GM13976 (cell line): ENCODE data around the gene TNFRSF18.

Experiments
- DNase-seq: peaks from one replicate; pipeline ENCODE4 v3.0.0; 2012; ENCODE audit warnings: low spot score
- CTCF ChIP-seq: IDR thresholded peaks from 2 replicates; pipeline ENCODE4 v1.5.1; 2012; ENCODE audit warnings: borderline replicate concordance, mild to moderate bottlenecking; ENCODE audit not compliant: insufficient read depth; ENCODE audit errors: extremely low read depth, missing control alignments, control extremely low read depth
- in situ Hi-C: fragments of 300-500 bp; cut with MboI; formaldehyde crosslinking; loops from one replicate; pipeline ENCODE4 v1.12.0; 2022; ENCODE audit warnings: low sequenced_read_pairs, mixed read lengths, inconsistent platforms; ENCODE audit not compliant: unreplicated experiment

The TNFRSF18 gene

GRCh38 chr1:1182491-1183220 is 23.7 kb downstream of the TNFRSF18 start:
- no peak for DNase-seq
- in situ Hi-C loops, result no loop called here
- TF ChIP-seq CTCF, result no peak

- in situ Hi-C loops, result no loop called here
- DNase-seq, result no peak
These were observed 24.4 kb downstream of the TNFRSF18 start for GRCh38 chr1:1181938-1182410.

GRCh38 chr1:1181129-1181937 is 25.1 kb downstream of the TNFRSF18 start:
- DNase-seq, result no peak
- TF ChIP-seq CTCF, result no peak
- in situ Hi-C loops, result no loop called here

More at GRCh38 chr1:1181938-1182410, 24.4 kb downstream of the TNFRSF18 start:
- no peak for TF ChIP-seq CTCF

GRCh38 chr1:1179983-1180861 is 26.2 kb downstream of the TNFRSF18 start:
- TF ChIP-seq CTCF, result no peak

GRCh38 chr1:1179346-1179982 is 26.9 kb downstream of the TNFRSF18 start:
- no peak for TF ChIP-seq CTCF
- in situ Hi-C loops, result no loop called here
- no peak for DNase-seq

More at GRCh38 chr1:1179983-1180861, 26.2 kb downstream of the TNFRSF18 start:
- no peak for DNase-seq
- in situ Hi-C loops, result no loop called here
